SU-DHL-6 (cell line): ENCODE data around the gene INTS7.

Source experiments
- H2AFZ ChIP-seq: fragments of 200-600 bp; sonication (generic); 2 replicates; pipeline ENCODE4 v1.6.1; 2014; ENCODE audit warnings: low read depth, mild to moderate bottlenecking, moderate library complexity, mixed read lengths, antibody characterized with exemption, low read length; ENCODE audit not compliant: severe bottlenecking
- H3F3A ChIP-seq: fragments of 200-600 bp; shearing (Covaris generic); 2 replicates; pipeline ENCODE4 v1.6.0; 2016; ENCODE audit warnings: antibody characterized with exemption, mild to moderate bottlenecking; ENCODE audit not compliant: insufficient read depth
- H3K27ac ChIP-seq: fragments of 200-600 bp; sonication (generic); 2 replicates; pipeline ENCODE4 v1.5.1; 2016; ENCODE audit warnings: low read depth, mild to moderate bottlenecking, low read length, moderate library complexity, mixed read lengths
- H3K27me3 ChIP-seq: fragments of 200-600 bp; sonication (generic), shearing (Covaris generic); 2 replicates; pipeline ENCODE4 v1.6.0; 2014; ENCODE audit warnings: mild to moderate bottlenecking, low read length
- H3K36me3 ChIP-seq: fragments of 200-600 bp; sonication (generic); 2 replicates; pipeline ENCODE4 v1.6.1; 2014; ENCODE audit warnings: mild to moderate bottlenecking, low read length, mixed read lengths
- H3K4me2 ChIP-seq: fragments of 300-600, 200-600 bp; shearing (Covaris generic), sonication (generic); 2 replicates; pipeline ENCODE4 v1.6.0; 2014; ENCODE audit warnings: low read length, low read depth, mild to moderate bottlenecking; ENCODE audit not compliant: poor library complexity, severe bottlenecking
- H3K4me3 ChIP-seq: fragments of 200-600 bp; sonication (generic); 2 replicates; pipeline ENCODE4 v1.5.1; 2014; ENCODE audit warnings: antibody characterized with exemption, low read length, mild to moderate bottlenecking, mixed read lengths; ENCODE audit not compliant: insufficient read depth, poor library complexity, severe bottlenecking
- H3K79me2 ChIP-seq: fragments of 200-600 bp; sonication (generic); 2 replicates; pipeline ENCODE4 v1.6.1; 2014; ENCODE audit warnings: mild to moderate bottlenecking, low read length, moderate library complexity; ENCODE audit not compliant: insufficient read depth
- H3K9ac ChIP-seq: fragments of 200-600 bp; sonication (generic); 2 replicates; pipeline ENCODE4 v1.7.0; 2014; ENCODE audit warnings: mild to moderate bottlenecking, low read length
- H3K9me2 ChIP-seq: fragments of 200-600 bp; sonication (generic); replicated peaks from 2 replicates; pipeline ENCODE4 v1.6.1; 2014; ENCODE audit warnings: low read length; ENCODE audit not compliant: insufficient read depth
- H3K9me3 ChIP-seq: fragments of 200-600 bp; sonication (generic); 2 replicates; pipeline ENCODE4 v1.6.1; 2014; ENCODE audit warnings: low read length, mixed read lengths; ENCODE audit not compliant: insufficient read depth
- H4K20me1 ChIP-seq: fragments of 200-600 bp; sonication (generic); 2 replicates; pipeline ENCODE4 v1.6.1; 2014; ENCODE audit warnings: low read depth, mild to moderate bottlenecking, antibody characterized with exemption, low read length, moderate library complexity, mixed read lengths
- CTCF ChIP-seq: fragments of 200-600 bp; sonication (generic); IDR thresholded peaks from one replicate; pipeline ENCODE4 v1.5.1; 2017; ENCODE audit warnings: antibody characterized with exemption, mild to moderate bottlenecking, low read length, moderate library complexity; ENCODE audit not compliant: insufficient read depth, poor library complexity, severe bottlenecking
- EZH2phosphoT487 ChIP-seq: fragments of 200-600 bp; sonication (generic), shearing (Covaris generic); conservative IDR thresholded peaks from 2 replicates; pipeline ENCODE4 v1.6.1; 2018; ENCODE audit warnings: mild to moderate bottlenecking, antibody characterized with exemption, low read length, moderate library complexity, mixed read lengths

Gene INTS7

DNA sequence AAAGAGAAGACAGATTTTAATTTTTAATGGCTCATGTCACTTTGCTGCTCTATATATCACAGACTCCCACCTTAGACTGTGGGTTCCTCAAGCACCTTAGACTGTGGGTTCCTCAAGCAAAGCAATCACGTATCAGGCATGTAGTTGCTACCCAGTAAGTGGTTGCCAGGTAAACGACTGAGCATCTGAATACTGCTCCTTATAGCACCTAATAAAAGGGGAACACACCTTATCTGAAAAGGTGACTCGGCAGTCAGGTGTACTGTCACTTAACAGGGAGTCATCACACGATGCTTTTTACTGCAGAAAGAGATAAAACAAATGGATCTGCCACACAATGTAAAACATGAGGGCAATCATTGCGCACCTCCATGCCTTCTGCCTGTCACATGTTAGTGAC is 112.3 kb downstream of the INTS7 start:
- no peaks in the 10 kb centered on the region for H3K27me3 ChIP-seq
- TF ChIP-seq EZH2phosphoT487 = no peak
- no peak for TF ChIP-seq CTCF
- H4K20me1 ChIP-seq = no peaks in the 10 kb centered on the region
- no peak overlapping the region for H2AFZ ChIP-seq
- no peak overlapping the region for H3K4me2 ChIP-seq
- H3K79me2 ChIP-seq = no peaks in the 10 kb centered on the region
- H3K4me3 ChIP-seq = no peak overlapping the region
- no peaks in the 10 kb centered on the region for H3K36me3 ChIP-seq
- no peaks in the 10 kb centered on the region for H3F3A ChIP-seq
- no peaks in the 10 kb centered on the region for H3K9me3 ChIP-seq
- H3K27ac ChIP-seq = no peak overlapping the region
- H3K9me2 ChIP-seq = no peaks in the 10 kb centered on the region
- no peak overlapping the region for H3K9ac ChIP-seq

DNA sequence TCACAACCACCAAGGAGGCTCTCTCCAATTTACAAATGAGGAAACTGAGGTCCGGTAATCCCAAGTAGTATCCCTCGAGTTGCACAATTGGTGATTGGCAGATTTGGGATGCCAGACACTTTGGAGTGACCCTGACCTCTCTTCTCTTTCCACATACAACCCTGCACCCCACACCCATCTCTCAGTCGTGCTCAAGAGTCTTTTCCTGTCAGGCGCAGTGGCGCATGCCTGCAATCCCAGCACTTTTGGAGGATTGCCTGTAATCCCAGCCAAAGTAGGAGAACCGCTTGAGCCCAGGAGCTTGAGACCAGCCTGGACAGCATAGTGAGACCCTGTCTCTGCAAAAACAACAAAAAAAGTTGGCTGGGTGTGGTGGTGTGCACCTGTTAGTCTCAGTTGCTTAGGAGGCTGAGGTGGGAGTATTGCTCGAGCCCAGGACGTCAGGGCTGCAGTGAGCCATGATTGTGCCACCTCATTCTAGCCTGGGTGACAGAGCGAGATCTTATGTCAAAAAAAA is 113.7 kb downstream of the INTS7 start:
- Histone ChIP-seq H3F3A (no peaks in the 10 kb centered on the region), H3K27ac (no peak overlapping the region), H3K9me2 (no peaks in the 10 kb centered on the region), H3K27me3 (no peaks in the 10 kb centered on the region), H3K4me2 (no peak overlapping the region), H3K9me3 (no peaks in the 10 kb centered on the region), H3K36me3 (no peaks in the 10 kb centered on the region), H3K9ac (no peak overlapping the region), H4K20me1 (no peaks in the 10 kb centered on the region), H3K4me3 (no peak overlapping the region), H2AFZ (no peak overlapping the region), H3K79me2 (no peaks in the 10 kb centered on the region)
- no peak for TF ChIP-seq EZH2phosphoT487
- TF ChIP-seq CTCF = no peak

DNA sequence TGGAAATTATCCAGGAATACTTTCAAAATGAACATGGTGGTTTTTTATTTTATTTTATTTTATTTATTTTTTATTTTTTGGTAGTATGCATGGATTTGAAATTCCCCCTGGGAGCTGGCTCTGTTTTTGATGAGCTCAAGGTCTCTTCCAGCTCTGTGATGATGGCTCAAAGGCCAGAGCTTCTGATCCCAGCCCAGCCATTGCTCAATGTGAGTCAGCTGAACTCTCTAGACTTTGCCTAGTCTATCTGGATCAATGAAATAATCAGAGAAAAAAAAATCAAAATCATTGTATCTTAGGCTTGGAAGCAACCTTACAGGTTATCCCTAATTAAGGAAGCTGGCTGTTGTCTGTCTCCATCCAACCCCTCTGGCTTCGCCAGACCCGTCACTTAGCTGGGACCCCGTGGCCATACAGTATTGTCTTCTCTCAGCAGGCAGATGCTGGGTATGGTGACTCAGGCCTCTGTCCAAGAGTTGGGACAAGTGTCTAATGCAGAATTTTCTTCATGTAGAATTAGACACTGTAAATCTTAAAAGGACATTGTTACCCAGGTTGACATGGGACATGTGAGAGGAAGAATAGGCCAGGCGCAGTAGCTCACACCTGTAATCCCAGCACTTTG is 114.6 kb downstream of the INTS7 start:
- H3K9me2 ChIP-seq = no peaks in the 10 kb centered on the region
- H3K79me2 ChIP-seq = no peaks in the 10 kb centered on the region
- H3K36me3 ChIP-seq = no peaks in the 10 kb centered on the region
- no peak overlapping the region for H3K4me2 ChIP-seq
- no peak overlapping the region for H3K27ac ChIP-seq
- no peaks in the 10 kb centered on the region for H3K27me3 ChIP-seq
- H3K9me3 ChIP-seq = no peaks in the 10 kb centered on the region
- H4K20me1 ChIP-seq = no peaks in the 10 kb centered on the region
- H3K4me3 ChIP-seq = no peak overlapping the region
- no peaks in the 10 kb centered on the region for H3F3A ChIP-seq
- no peak overlapping the region for H3K9ac ChIP-seq
- TF ChIP-seq CTCF (no peak), EZH2phosphoT487 (no peak)
- no peak overlapping the region for H2AFZ ChIP-seq
